ENCODE measurements around the gene CT45A2.
"Not testable (repeated sequence)": the region's sequence is repeated elsewhere in the genome, so short reads cannot be mapped to it uniquely, and the experiment has no call there.

Gene CT45A2, protein sequence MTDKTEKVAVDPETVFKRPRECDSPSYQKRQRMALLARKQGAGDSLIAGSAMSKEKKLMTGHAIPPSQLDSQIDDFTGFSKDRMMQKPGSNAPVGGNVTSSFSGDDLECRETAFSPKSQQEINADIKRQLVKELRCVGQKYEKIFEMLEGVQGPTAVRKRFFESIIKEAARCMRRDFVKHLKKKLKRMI

DNA sequence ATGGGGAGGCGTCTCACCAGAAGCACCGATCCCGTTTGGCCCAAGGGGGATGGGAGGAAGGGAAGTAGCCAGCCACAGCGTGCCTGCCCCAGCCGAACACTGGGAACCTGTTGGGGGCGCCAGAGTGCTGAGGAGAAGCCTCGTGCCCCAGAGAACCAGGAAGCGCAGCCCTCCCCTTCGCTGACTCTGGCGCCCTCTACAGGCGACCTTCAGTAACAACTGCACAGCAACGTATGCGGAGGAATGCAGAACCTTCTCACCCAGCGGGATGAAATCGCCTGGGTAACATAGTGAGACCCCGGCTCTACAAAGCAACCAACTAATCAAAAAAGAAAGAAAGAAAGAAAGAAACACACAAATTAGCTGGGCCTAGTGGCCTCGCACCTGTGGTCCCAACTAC lies at the start of gene CT45A2:
Gene CT45A2, minus strand, starts transcription at position 101 of the 400 bp plus-strand sequence. CDS start 3,747 bp downstream, outside the sequence.
- DNase-seq, result not testable (repeated sequence)

DNA sequence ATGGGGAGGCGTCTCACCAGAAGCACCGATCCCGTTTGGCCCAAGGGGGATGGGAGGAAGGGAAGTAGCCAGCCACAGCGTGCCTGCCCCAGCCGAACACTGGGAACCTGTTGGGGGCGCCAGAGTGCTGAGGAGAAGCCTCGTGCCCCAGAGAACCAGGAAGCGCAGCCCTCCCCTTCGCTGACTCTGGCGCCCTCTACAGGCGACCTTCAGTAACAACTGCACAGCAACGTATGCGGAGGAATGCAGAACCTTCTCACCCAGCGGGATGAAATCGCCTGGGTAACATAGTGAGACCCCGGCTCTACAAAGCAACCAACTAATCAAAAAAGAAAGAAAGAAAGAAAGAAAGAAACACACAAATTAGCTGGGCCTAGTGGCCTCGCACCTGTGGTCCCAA lies 34.6 kb upstream of the CT45A2 start, which contains the start of gene CT45A8:
Gene CT45A8, minus strand, starts transcription at position 101 of the 400 bp plus-strand sequence. CDS start 3,755 bp downstream, outside the sequence.
- DNase-seq, result not testable (repeated sequence)

DNA sequence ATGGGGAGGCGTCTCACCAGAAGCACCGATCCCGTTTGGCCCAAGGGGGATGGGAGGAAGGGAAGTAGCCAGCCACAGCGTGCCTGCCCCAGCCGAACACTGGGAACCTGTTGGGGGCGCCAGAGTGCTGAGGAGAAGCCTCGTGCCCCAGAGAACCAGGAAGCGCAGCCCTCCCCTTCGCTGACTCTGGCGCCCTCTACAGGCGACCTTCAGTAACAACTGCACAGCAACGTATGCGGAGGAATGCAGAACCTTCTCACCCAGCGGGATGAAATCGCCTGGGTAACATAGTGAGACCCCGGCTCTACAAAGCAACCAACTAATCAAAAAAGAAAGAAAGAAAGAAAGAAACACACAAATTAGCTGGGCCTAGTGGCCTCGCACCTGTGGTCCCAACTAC lies 17.4 kb upstream of the CT45A2 start, which contains the start of gene CT45A7:
Gene CT45A7, minus strand, starts transcription at position 101 of the 400 bp plus-strand sequence. CDS start 3,747 bp downstream, outside the sequence.
- DNase-seq, result not testable (repeated sequence)

DNA sequence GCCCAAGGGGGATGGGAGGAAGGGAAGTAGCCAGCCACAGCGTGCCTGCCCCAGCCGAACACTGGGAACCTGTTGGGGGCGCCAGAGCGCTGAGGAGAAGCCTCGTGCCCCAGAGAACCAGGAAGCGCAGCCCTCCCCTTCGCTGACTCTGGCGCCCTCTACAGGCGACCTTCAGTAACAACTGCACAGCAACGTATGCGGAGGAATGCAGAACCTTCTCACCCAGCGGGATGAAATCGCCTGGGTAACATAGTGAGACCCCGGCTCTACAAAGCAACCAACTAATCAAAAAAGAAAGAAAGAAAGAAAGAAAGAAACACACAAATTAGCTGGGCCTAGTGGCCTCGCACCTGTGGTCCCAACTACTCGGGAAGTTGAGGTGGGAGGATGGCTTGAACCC lies 17.1 kb downstream of the CT45A2 start, which contains the start of gene CT45A6:
Gene CT45A6, minus strand, starts transcription at position 101 of the 400 bp plus-strand sequence. CDS start 3,794 bp downstream, outside the sequence.
- DNase-seq, result not testable (repeated sequence)

DNA sequence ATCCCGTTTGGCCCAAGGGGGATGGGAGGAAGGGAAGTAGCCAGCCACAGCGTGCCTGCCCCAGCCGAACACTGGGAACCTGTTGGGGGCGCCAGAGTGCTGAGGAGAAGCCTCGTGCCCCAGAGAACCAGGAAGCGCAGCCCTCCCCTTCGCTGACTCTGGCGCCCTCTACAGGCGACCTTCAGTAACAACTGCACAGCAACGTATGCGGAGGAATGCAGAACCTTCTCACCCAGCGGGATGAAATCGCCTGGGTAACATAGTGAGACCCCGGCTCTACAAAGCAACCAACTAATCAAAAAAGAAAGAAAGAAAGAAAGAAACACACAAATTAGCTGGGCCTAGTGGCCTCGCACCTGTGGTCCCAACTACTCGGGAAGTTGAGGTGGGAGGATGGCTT lies 34.4 kb downstream of the CT45A2 start, which contains the start of gene CT45A5:
Gene CT45A5, minus strand, starts transcription at position 101 of the 400 bp plus-strand sequence. CDS start 3,774 bp downstream, outside the sequence.
- DNase-seq, result not testable (repeated sequence)

DNA sequence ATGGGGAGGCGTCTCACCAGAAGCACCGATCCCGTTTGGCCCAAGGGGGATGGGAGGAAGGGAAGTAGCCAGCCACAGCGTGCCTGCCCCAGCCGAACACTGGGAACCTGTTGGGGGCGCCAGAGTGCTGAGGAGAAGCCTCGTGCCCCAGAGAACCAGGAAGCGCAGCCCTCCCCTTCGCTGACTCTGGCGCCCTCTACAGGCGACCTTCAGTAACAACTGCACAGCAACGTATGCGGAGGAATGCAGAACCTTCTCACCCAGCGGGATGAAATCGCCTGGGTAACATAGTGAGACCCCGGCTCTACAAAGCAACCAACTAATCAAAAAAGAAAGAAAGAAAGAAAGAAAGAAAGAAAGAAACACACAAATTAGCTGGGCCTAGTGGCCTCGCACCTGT lies 51.7 kb downstream of the CT45A2 start, which contains the start of gene CT45A3:
Gene CT45A3, minus strand, starts transcription at position 101 of the 400 bp plus-strand sequence. CDS start 3,747 bp downstream, outside the sequence.
- not testable (repeated sequence) for DNase-seq

Measured in left hindlimb (tissue), 1 donor.